Measurements from ENCODE around the gene BTN2A1.

The BTN2A1 gene

GRCh38 chr6:26457806-26458688 lies at the start of gene BTN2A1:
Gene BTN2A1 (plus strand): TSS chr6:26457955. CDS start chr6:26458637, 682 bp downstream.
- peak; percentile 93 for DNase-seq (ENCODE audit: low read depth)
- no peak for TF ChIP-seq POLR2A (IDR thresholded peaks at IDR 0.05; ENCODE audit: extremely low read depth, insufficient read length)
- no peak for TF ChIP-seq CTCF (IDR thresholded peaks at IDR 0.05; ENCODE audit: low read depth, low read length)
- TF ChIP-seq MYC (IDR thresholded peaks at IDR 0.05; ENCODE audit: low read depth, low read length), result peak; percentile 41; the same call in 1 of the 2 replicates
- TF ChIP-seq MAX (IDR thresholded peaks at IDR 0.05; ENCODE audit: low read depth, low read length), result 0 out of 2 replicates have a peak, but pooled peaks have one; percentile 31
- H3K4me3 ChIP-seq (ENCODE audit: low read depth, low read length), result peak within 1 kb of the TSS; percentile 98

- no peak for DNase-seq (ENCODE audit: low read depth)
- no peak overlapping the region for H3K4me3 ChIP-seq (ENCODE audit: low read depth, low read length)
- no peak for TF ChIP-seq CTCF (IDR thresholded peaks at IDR 0.05; ENCODE audit: low read depth, low read length)
- TF ChIP-seq MYC (IDR thresholded peaks at IDR 0.05; ENCODE audit: low read depth, low read length), result no peak
- no peak for TF ChIP-seq MAX (IDR thresholded peaks at IDR 0.05; ENCODE audit: low read depth, low read length)
- TF ChIP-seq POLR2A (IDR thresholded peaks at IDR 0.05; ENCODE audit: extremely low read depth, insufficient read length), result no peak
Measured at GRCh38 chr6:26408828-26409730, 48.7 kb upstream of the BTN2A1 start.

- TF ChIP-seq MAX (IDR thresholded peaks at IDR 0.05; ENCODE audit: low read depth, low read length) (no peak), MYC (IDR thresholded peaks at IDR 0.05; ENCODE audit: low read depth, low read length) (no peak), POLR2A (IDR thresholded peaks at IDR 0.05; ENCODE audit: extremely low read depth, insufficient read length) (no peak)
- no peak overlapping the region for H3K4me3 ChIP-seq (ENCODE audit: low read depth, low read length)
- DNase-seq (ENCODE audit: low read depth), result no peak
Measured at GRCh38 chr6:26411751-26412150, 46.0 kb upstream of the BTN2A1 start.

- TF ChIP-seq POLR2A (IDR thresholded peaks at IDR 0.05; ENCODE audit: extremely low read depth, insufficient read length) (no peak), CTCF (IDR thresholded peaks at IDR 0.05; ENCODE audit: low read depth, low read length) (no peak), MYC (IDR thresholded peaks at IDR 0.05; ENCODE audit: low read depth, low read length) (no peak)
- no peak overlapping the region for H3K4me3 ChIP-seq (ENCODE audit: low read depth, low read length)
- no peak for DNase-seq (ENCODE audit: low read depth)
Measured at GRCh38 chr6:26412228-26412627, 45.5 kb upstream of the BTN2A1 start.

- no peak overlapping the region for H3K4me3 ChIP-seq (ENCODE audit: low read depth, low read length)
- no peak for DNase-seq (ENCODE audit: low read depth)
- no peak for TF ChIP-seq POLR2A (IDR thresholded peaks at IDR 0.05; ENCODE audit: extremely low read depth, insufficient read length)
Measured at GRCh38 chr6:26412954-26413353, 44.8 kb upstream of the BTN2A1 start.

GRCh38 chr6:26414281-26414680 lies 43.5 kb upstream of the BTN2A1 start:
- TF ChIP-seq MYC (IDR thresholded peaks at IDR 0.05; ENCODE audit: low read depth, low read length) (no peak), CTCF (IDR thresholded peaks at IDR 0.05; ENCODE audit: low read depth, low read length) (no peak)
- no peak overlapping the region for H3K4me3 ChIP-seq (ENCODE audit: low read depth, low read length)
- no peak for DNase-seq (ENCODE audit: low read depth)
